T-cell (primary cell): ENCODE results near the gene HLCS. TPM values are rescaled to one million over a fixed set of nuclear protein-coding genes. Genes with fewer than 3 reads are reported as not detected.

Experiments used
- ATAC-seq, 4 experiments: fragments of 200-7000 bp in 3 of 4; fragments of 150-1000 bp in 1 of 4; cut with Tn5 transposase; replicated peaks in 1 of 4; 1 replicate in 3 of 4; 2 replicates in 1 of 4; pipeline ENCODE4 v1.10.0; 2021; ENCODE audit warnings: moderate library complexity in 3 of 4, mild to moderate bottlenecking in 2 of 4, moderate number of reproducible peaks in 1 of 4
- CTCF ChIA-PET, 2 donors: fragments of 300-600 bp; sonication (Branson Sonifier 250); formaldehyde crosslinking; loops; one replicate each; lab custom pipeline; 2022; ENCODE audit warnings: antibody characterized with exemption in 2 of 2; lab: Charles Lee
- POLR2A ChIA-PET, 2 donors: fragments of 300-600 bp; sonication (Branson Sonifier 250); formaldehyde crosslinking; loops; one replicate each; lab custom pipeline; 2022; ENCODE audit warnings: antibody characterized with exemption in 2 of 2; lab: Charles Lee
- DNase-seq, 35 experiments: peaks; one replicate each; pipeline versions ENCODE4 v3.0.0 to v3.0.0-alpha.2; 2013 to 2023
- H3K27ac ChIP-seq: one replicate; pipeline ENCODE4 v1.5.1; 2013; ENCODE audit warnings: low read length
- H3K27me3 ChIP-seq, 2 experiments: replicated peaks in 1 of 2; 1 replicate in 1 of 2; 2 replicates in 1 of 2; pipeline versions ENCODE4 v1.6.1 to v1.7.0; 2013; ENCODE audit warnings: low read length in 1 of 2, mixed read lengths in 1 of 2; ENCODE audit not compliant: control insufficient read depth in 2 of 2, insufficient read depth in 2 of 2; ENCODE audit errors: extremely low read depth in 1 of 2
- H3K36me3 ChIP-seq, 2 donors: 1 replicate in 1 of 2; 2 replicates in 1 of 2; pipeline versions ENCODE4 v1.6.1 to v1.7.0; 2013; ENCODE audit warnings: low read length in 1 of 2; ENCODE audit not compliant: control insufficient read depth in 2 of 2, insufficient read depth in 1 of 2; ENCODE audit errors: extremely low read depth in 1 of 2
- H3K4me1 ChIP-seq, 2 experiments: 1 replicate in 1 of 2; 2 replicates in 1 of 2; pipeline versions ENCODE4 v1.6.1 to v1.7.0; 2013; ENCODE audit warnings: low read length in 2 of 2, mixed read lengths in 1 of 2; ENCODE audit not compliant: insufficient read depth in 2 of 2, control insufficient read depth in 1 of 2; ENCODE audit errors: extremely low read depth in 1 of 2
- H3K4me3 ChIP-seq, 2 donors: 1 replicate in 1 of 2; 2 replicates in 1 of 2; pipeline versions ENCODE4 v1.5.1 to v1.7.0; 2013; ENCODE audit warnings: mild to moderate bottlenecking in 2 of 2, low read length in 1 of 2, moderate library complexity in 1 of 2; ENCODE audit not compliant: control insufficient read depth in 1 of 2; ENCODE audit errors: extremely low read depth in 1 of 2
- H3K9me3 ChIP-seq: 2 replicates; pipeline ENCODE4 v1.7.0; 2013
- H3K27ac Mint-ChIP-seq, 2 donors: one replicate each; pipeline ENCODE4 v1.8.0; 2020 to 2021; ENCODE audit warnings: mild to moderate bottlenecking in 2 of 2, mixed read lengths in 2 of 2
- H3K27me3 Mint-ChIP-seq, 2 donors: one replicate each; pipeline ENCODE4 v1.8.0; 2021 to 2022; ENCODE audit warnings: mixed read lengths in 2 of 2
- H3K36me3 Mint-ChIP-seq: one replicate; pipeline ENCODE4 v1.8.0; 2021; ENCODE audit warnings: mixed read lengths
- H3K4me1 Mint-ChIP-seq, 3 donors: one replicate each; pipeline ENCODE4 v1.8.0; 2020 to 2022; ENCODE audit warnings: mixed read lengths in 3 of 3, mild to moderate bottlenecking in 1 of 3
- H3K4me3 Mint-ChIP-seq, 3 donors: one replicate each; pipeline ENCODE4 v1.8.0; 2020 to 2022; ENCODE audit warnings: mild to moderate bottlenecking in 3 of 3, mixed read lengths in 3 of 3, moderate library complexity in 3 of 3
- H3K9me3 Mint-ChIP-seq, 3 donors: one replicate each; pipeline ENCODE4 v1.8.0; 2020 to 2022; ENCODE audit warnings: mixed read lengths in 3 of 3
- WGBS: methylation state at CpG from one replicate; pipeline ENCODE4 v1.1.5; 2013; ENCODE audit warnings: missing lambda C conversion rate; ENCODE audit not compliant: insufficient coverage; 5-methylcytosine and 5-hydroxymethylcytosine counted together
- total RNA-seq, 35 experiments: library from RNA in 6 of 35; stranded (reverse) in 6 of 35; fragments of 120-200 nt in 1 of 35; gene quantifications; one replicate each; pipeline versions ENCODE4 v1.2.1 to v1.2.4 and lab custom pipeline; 2013 to 2026

HLCS gene
- total RNA-seq, 5 donors from 2014 or later (not counting 1 experiment from before 2014, with no cell fraction given) = 13.0 to 15.6 (median 13.8) TPM

GRCh38 chr21:36949171-36950141 lies 17.0 kb downstream of the HLCS start:
- 96% methylated on average over 6 of the region's 6 CpGs for WGBS
- ChIA-PET POLR2A (interaction anchor here in 1 of 2 donors (0.7 kb wide), 3 partner anchors 48 to 1652 kb away, joined by 4 to 8 read pairs (median 4); no protein-coding TSS in a partner anchor), CTCF (interaction anchor here in 1 of 2 donors (0.6 kb wide), 1 partner anchor 62 kb away, joined by 3 read pairs; no protein-coding TSS in a partner anchor)
- no peaks in the 10 kb centered on the region for H3K4me1 ChIP-seq
- no peak overlapping the region for H3K27ac ChIP-seq
- peaks cover 3 to 4% (median 4%) of the 10 kb centered on the region in 3 donors for H3K9me3 Mint-ChIP-seq
- no peaks in the 10 kb centered on the region for H3K27me3 Mint-ChIP-seq
- H3K27me3 ChIP-seq = no peaks in the 10 kb centered on the region
- H3K9me3 ChIP-seq = no peaks in the 10 kb centered on the region
- ATAC-seq (no peak), DNase-seq (no peak)
- peaks cover 0 to 15% of the 10 kb centered on the region in 2 donors for H3K36me3 ChIP-seq
- H3K4me1 Mint-ChIP-seq = no peaks in the 10 kb centered on the region
- no peak overlapping the region for H3K4me3 ChIP-seq
- no peak overlapping the region for H3K4me3 Mint-ChIP-seq
- H3K27ac Mint-ChIP-seq = no peak overlapping the region
- H3K36me3 Mint-ChIP-seq = peaks cover 48% of the 10 kb centered on the region

- DNase-seq = no peak
- H3K27me3 Mint-ChIP-seq = no peaks in the 10 kb centered on the region
- no CpG with 5 or more reads among the region's 6 CpGs for WGBS
- no peaks in the 10 kb centered on the region for H3K4me1 Mint-ChIP-seq
- no peaks in the 10 kb centered on the region for H3K9me3 ChIP-seq
- no peaks in the 10 kb centered on the region for H3K4me1 ChIP-seq
- no peak overlapping the region for H3K27ac ChIP-seq
- peaks cover 0 to 16% of the 10 kb centered on the region in 2 donors for H3K36me3 ChIP-seq
- H3K4me3 Mint-ChIP-seq = no peak overlapping the region
- peaks cover 50% of the 10 kb centered on the region for H3K36me3 Mint-ChIP-seq
- ChIA-PET CTCF (interaction anchor here in 1 of 2 donors (0.6 kb wide), 1 partner anchor 41 kb away, joined by 3 read pairs; no protein-coding TSS in a partner anchor), POLR2A (interaction anchor here in 1 of 2 donors (0.7 kb wide), 2 partner anchors 49 to 461 kb away, joined by 4 to 8 read pairs; no protein-coding TSS in a partner anchor)
- no peak for ATAC-seq
- no peak overlapping the region for H3K4me3 ChIP-seq
- peaks cover 3 to 4% (median 4%) of the 10 kb centered on the region in 3 donors for H3K9me3 Mint-ChIP-seq
- H3K27me3 ChIP-seq = no peaks in the 10 kb centered on the region
- H3K27ac Mint-ChIP-seq = no peak overlapping the region
These were observed 17.8 kb downstream of the HLCS start for GRCh38 chr21:36948686-36949085.

- no peak overlapping the region for H3K27ac ChIP-seq
- H3K4me1 ChIP-seq = no peaks in the 10 kb centered on the region
- DNase-seq (no peak), ATAC-seq (no peak)
- Mint-ChIP-seq H3K9me3 (peaks cover 3 to 4% (median 4%) of the 10 kb centered on the region in 3 donors), H3K4me3 (no peak overlapping the region), H3K36me3 (peaks cover 57% of the 10 kb centered on the region), H3K27me3 (no peaks in the 10 kb centered on the region), H3K4me1 (no peaks in the 10 kb centered on the region), H3K27ac (no peak overlapping the region)
- WGBS = 98% methylated on average over 4 of the region's 11 CpGs
- H3K9me3 ChIP-seq = no peaks in the 10 kb centered on the region
- H3K36me3 ChIP-seq = peaks cover 0 to 17% of the 10 kb centered on the region in 2 donors
- ChIA-PET CTCF (no interaction called here), POLR2A (no interaction called here)
- H3K4me3 ChIP-seq = no peak overlapping the region
- H3K27me3 ChIP-seq = no peaks in the 10 kb centered on the region
These were observed 19.5 kb downstream of the HLCS start for GRCh38 chr21:36946949-36947356.

GRCh38 chr21:36945496-36946138 lies 20.9 kb downstream of the HLCS start:
- H3K27ac Mint-ChIP-seq = no peak overlapping the region
- peaks cover 52% of the 10 kb centered on the region for H3K36me3 Mint-ChIP-seq
- H3K36me3 ChIP-seq = peaks cover 0 to 14% of the 10 kb centered on the region in 2 donors
- WGBS = no CpG with 5 or more reads among the region's 6 CpGs
- H3K4me3 Mint-ChIP-seq = no peak overlapping the region
- no peaks in the 10 kb centered on the region for H3K4me1 ChIP-seq
- ChIA-PET POLR2A (no interaction called here), CTCF (interaction anchor here in 1 of 2 donors (0.7 kb wide), 1 partner anchor 123 kb away, joined by 3 read pairs; no protein-coding TSS in a partner anchor)
- no peak overlapping the region for H3K27ac ChIP-seq
- DNase-seq (no peak), ATAC-seq (no peak)
- H3K27me3 ChIP-seq = no peaks in the 10 kb centered on the region
- no peak overlapping the region for H3K4me3 ChIP-seq
- peaks cover 3 to 4% (median 4%) of the 10 kb centered on the region in 3 donors for H3K9me3 Mint-ChIP-seq
- H3K27me3 Mint-ChIP-seq = no peaks in the 10 kb centered on the region
- no peaks in the 10 kb centered on the region for H3K4me1 Mint-ChIP-seq
- H3K9me3 ChIP-seq = no peaks in the 10 kb centered on the region

- H3K27me3 ChIP-seq = no peaks in the 10 kb centered on the region
- H3K9me3 Mint-ChIP-seq = no peaks in the 10 kb centered on the region
- no peak for DNase-seq
- no peaks in the 10 kb centered on the region for H3K9me3 ChIP-seq
- H3K4me1 Mint-ChIP-seq = no peaks in the 10 kb centered on the region
- WGBS = 97% methylated on average over 22 of the region's 24 CpGs
- peaks cover 9 to 28% of the 10 kb centered on the region in 2 donors for H3K36me3 ChIP-seq
- CTCF ChIA-PET = interaction anchor here in 1 of 2 donors (0.6 to 0.7 kb wide), 2 partner anchors 125 to 530 kb away, joined by 3 read pairs; no protein-coding TSS in a partner anchor
- no peak overlapping the region for H3K27ac Mint-ChIP-seq
- ATAC-seq = no peak
- POLR2A ChIA-PET = no interaction called here
- no peaks in the 10 kb centered on the region for H3K27me3 Mint-ChIP-seq
- peaks cover 36% of the 10 kb centered on the region for H3K36me3 Mint-ChIP-seq
- no peak overlapping the region for H3K4me3 Mint-ChIP-seq
- H3K4me1 ChIP-seq = no peaks in the 10 kb centered on the region
- no peak overlapping the region for H3K27ac ChIP-seq
- no peak overlapping the region for H3K4me3 ChIP-seq
These were observed 29.9 kb downstream of the HLCS start for GRCh38 chr21:36936361-36937135.
